GM18909 (cell line): Measurements from ENCODE around the gene OR1J1.

Source experiments
- ATAC-seq: cut with Tn5 transposase; IDR thresholded peaks from one replicate; pipeline ENCODE4 v1.9.1; 2021; ENCODE audit warnings: mild to moderate bottlenecking; ENCODE audit not compliant: unreplicated experiment, poor library complexity

The OR1J1 gene

GRCh38 chr9:122477826-122478225 is at the start of gene OR1J1:
OR1J1 (minus strand) TSS chr9:122477926; CDS start chr9:122477926, 0 bp downstream.
- ATAC-seq = no peak

GRCh38 chr9:122527193-122527592 is 49.5 kb upstream of the OR1J1 start, which contains the start of gene OR1N1:
OR1N1 (minus strand) TSS chr9:122527293; CDS start chr9:122527293, 0 bp downstream.
- no peak for ATAC-seq

- ATAC-seq = no peak
Observed at GRCh38 chr9:122526602-122527001, 48.9 kb upstream of the OR1J1 start.

DNA sequence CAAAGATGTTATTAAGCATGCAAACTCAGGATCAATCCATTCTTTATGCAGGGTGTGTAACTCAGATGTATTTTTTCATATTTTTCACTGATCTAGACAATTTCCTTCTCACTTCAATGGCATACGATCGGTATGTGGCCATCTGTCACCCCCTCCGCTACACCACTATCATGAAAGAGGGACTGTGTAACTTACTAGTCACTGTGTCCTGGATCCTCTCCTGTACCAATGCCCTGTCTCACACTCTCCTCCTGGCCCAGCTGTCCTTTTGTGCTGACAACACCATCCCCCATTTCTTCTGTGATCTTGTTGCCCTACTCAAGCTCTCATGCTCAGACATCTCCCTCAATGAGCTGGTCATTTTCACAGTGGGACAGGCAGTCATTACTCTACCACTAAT is 41.6 kb upstream of the OR1J1 start:
- no peak for ATAC-seq

GRCh38 chr9:122518841-122519240 is 41.1 kb upstream of the OR1J1 start, which contains the start of gene OR1J4:
OR1J4 (plus strand) TSS chr9:122519141; CDS start chr9:122519141, 0 bp downstream.
- ATAC-seq = no peak

- no peak for ATAC-seq
Observed at GRCh38 chr9:122518226-122518625, 40.5 kb upstream of the OR1J1 start.

DNA sequence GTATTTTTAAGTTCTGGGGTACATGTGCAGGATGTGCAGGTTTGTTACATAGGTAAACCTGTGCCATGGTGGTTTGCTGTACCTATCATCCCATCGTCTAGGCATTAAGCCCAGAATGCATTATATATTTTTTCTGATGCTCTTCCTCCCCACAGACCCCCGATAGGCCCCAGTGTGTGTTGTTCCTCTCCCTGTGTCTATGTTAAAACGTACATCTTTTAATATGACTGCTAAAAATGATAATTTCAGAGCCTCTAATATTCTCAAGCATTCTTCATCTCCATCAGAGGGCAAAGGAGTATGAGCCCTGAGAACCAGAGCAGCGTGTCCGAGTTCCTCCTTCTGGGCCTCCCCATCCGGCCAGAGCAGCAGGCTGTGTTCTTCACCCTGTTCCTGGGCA is 32.8 kb upstream of the OR1J1 start, which contains the start of gene OR1J2:
TSS of gene OR1J2 (plus strand) at position 301 of the 400 bp plus-strand sequence. CDS start at position 301, 0 bp downstream.
- ATAC-seq = no peak

DNA sequence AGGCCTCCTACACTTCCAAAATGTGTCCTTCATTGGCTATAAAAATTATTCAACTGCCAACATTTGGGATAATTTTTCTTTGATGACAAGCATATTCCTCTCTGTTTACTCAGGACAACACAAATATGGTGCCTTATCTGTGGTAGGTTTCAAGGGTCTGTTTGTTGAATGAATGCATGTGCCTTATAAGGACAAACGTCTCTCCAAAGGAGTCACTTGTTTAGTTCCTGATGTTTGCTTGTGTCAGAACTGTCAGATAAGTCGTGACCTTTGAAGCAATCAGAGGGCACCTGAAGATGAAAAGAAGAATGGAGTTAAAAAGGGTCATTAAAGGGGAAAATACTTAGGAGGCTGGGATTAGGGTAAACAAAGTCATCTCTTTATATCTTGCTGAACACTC is 29.2 kb upstream of the OR1J1 start:
- no peak for ATAC-seq

DNA sequence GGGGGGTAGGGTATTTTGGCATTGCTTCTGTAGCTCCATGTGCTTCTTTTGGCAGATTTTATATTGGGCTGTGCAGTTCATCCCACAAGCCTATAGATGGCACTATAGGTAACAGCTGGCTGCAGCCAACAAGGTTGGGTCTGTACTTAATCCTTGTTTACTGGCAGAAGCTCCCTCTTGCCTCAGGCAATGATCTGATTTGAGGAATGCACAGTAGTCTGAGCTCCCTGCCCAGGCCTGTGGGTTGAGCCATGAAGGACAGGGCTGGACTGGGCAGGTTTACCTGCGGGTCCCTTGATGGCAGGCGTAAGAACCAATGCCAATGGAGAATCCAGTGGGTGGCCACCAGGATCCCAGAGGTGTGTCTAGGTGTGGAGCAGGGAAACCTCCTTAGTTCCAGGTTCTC is 21.2 kb upstream of the OR1J1 start:
- ATAC-seq = peak; percentile 55

DNA sequence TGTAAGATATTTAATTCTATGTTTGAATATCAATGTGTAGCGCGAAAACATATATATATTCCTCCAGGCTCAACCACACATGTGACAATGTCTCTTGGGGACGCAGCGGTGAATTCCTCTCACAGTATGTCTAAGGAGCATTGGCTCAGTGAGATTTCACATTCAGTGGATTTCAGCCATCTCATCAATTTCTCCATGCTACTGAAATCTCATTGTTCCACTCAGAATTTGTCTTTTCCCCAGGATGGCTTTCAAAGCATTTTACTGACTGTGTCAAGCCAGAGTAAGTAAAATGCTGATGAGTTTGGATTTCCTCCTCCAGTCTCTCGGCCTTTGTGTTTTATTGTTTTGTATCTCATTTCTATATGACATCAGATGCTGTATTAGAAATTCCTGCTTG is 1.3 kb upstream of the OR1J1 start:
- no peak for ATAC-seq

GRCh38 chr9:122477346-122477745 is 380 bp downstream of the OR1J1 start:
- ATAC-seq = no peak

GRCh38 chr9:122475717-122476116 is 2.0 kb downstream of the OR1J1 start:
- no peak for ATAC-seq

GRCh38 chr9:122474561-122474960 is 3.2 kb downstream of the OR1J1 start:
- ATAC-seq = no peak

- ATAC-seq = no peak
Observed at GRCh38 chr9:122468735-122469134, 9.0 kb downstream of the OR1J1 start.

GRCh38 chr9:122466456-122466855 is 11.3 kb downstream of the OR1J1 start:
- ATAC-seq = no peak

DNA sequence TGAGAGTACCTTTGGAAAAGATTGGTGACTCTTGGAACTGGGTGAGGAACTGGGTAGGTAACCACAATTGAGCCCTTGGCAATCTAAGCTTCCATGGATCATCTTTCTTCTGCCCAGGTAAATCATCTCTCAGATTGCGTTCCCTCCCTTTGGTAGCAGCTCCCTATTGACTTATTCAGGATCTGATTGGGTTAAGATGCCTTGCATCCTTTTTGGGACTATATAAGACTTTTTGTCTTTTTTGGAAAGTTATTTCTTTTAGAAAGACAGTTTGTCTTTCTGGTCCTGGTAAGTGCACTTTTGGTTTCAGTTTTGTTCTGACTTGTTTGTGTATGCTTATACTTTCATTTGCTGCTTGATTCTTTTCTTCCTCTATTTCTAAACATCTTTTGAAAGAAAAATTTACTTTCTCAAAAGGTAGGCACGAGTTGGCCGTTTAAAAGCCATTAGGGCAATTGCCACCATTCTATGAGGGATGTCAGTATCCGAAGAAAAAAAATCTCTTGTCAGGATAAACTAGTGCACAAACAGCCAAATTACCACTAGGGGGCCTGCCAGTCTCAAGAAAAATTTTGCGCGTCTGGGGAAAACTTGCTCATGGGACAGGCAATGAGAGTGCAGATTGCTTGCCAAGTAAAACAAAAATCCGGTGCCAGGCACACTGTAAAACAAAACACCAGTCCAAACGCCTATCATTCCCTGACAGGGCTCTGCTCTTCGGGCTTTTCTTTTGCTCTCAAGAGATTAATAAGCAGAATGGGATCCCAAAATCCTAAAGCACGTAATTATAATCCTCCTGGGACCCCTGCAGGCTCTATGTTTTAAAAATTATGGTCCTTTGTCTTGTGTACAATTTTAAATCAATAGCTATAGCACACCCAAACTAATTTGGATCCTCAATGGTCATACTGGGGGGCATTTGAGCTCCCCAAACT is 12.8 kb downstream of the OR1J1 start:
- ATAC-seq = peak; percentile 84

- peak; percentile 56 for ATAC-seq
Observed at GRCh38 chr9:122463828-122464632, 13.7 kb downstream of the OR1J1 start.

GRCh38 chr9:122457787-122458186 is 19.9 kb downstream of the OR1J1 start:
- no peak for ATAC-seq

GRCh38 chr9:122456123-122456522 is 21.6 kb downstream of the OR1J1 start:
- ATAC-seq = no peak

GRCh38 chr9:122453677-122454135 is 24.0 kb downstream of the OR1J1 start:
- ATAC-seq = no peak
